Nucleus accumbens (tissue), 56 donors: ENCODE results near the gene PLXNA1.

Experiments used
- DNase-seq, 56 donors: peaks; one replicate each; lab custom pipeline; 2025; lab: John Stamatoyannopoulos, UW

PLXNA1 gene

DNA sequence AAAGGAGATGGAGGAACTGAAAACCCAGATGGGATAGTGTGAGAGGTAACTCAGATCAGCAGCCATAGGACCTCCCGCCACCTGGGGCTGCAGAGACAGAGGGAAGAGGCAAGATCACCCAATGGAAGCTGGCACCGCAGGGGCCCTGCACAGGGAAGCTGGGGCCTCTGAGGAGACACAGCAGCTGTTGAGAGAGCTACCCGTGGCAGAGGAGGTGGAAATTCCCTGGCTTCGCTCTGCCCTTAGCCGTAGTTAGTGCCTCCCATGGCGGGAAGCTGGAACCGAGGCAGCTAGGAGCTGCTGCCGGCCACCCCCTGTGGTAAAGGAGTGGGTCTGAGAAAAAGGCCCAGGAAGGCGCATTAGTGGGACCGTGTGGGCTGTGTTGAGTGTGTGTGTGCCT, 18.0 kb upstream of the PLXNA1 start:
- DNase-seq = no peak

DNA sequence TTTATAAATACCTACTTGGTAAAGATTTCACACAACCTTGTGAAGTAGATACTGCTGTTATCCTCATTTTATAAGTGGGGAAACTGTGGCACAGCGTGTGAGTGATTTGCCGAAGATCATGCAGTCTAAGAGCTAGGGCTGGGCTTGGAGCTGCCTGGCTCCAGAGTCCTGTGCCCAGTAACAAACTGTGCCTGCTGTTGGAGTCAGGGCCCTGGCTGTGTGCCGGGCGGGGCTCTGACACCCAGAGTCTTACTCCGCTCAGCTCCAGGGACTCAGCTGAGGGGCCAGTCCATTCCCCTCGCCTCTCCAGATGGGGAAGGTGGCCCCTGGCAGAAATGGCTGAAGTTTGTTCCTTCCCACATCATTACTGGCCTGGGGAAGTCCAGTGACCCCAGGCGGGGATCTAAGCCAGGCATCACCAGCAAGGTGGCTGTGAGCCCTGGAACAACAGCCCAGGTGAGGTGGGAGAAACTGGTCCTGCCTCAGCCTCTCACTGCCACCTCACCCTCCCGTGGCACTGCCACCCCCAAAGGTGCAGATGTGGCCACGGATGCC, 17.3 kb upstream of the PLXNA1 start:
- DNase-seq = no peak

DNA sequence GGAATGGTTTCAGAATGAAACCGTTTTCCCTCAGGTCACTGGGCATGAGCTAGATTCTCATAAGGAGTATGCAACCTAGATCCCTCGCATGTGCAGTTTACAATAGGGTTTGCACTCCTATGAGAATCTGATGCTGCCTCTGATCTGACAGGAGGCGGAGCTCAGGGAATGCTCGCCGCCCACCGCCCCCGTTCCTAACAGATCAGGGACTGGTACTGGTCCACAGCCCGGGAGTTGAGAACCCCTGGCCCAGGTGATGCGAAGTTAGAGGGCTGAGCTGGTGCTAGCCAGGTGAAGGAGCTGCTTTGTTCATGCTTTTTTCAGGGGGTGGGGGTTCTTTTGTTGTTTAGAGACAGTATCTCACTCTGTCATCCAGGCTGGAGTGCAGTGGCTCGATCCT, 15.5 kb upstream of the PLXNA1 start:
- no peak for DNase-seq

DNA sequence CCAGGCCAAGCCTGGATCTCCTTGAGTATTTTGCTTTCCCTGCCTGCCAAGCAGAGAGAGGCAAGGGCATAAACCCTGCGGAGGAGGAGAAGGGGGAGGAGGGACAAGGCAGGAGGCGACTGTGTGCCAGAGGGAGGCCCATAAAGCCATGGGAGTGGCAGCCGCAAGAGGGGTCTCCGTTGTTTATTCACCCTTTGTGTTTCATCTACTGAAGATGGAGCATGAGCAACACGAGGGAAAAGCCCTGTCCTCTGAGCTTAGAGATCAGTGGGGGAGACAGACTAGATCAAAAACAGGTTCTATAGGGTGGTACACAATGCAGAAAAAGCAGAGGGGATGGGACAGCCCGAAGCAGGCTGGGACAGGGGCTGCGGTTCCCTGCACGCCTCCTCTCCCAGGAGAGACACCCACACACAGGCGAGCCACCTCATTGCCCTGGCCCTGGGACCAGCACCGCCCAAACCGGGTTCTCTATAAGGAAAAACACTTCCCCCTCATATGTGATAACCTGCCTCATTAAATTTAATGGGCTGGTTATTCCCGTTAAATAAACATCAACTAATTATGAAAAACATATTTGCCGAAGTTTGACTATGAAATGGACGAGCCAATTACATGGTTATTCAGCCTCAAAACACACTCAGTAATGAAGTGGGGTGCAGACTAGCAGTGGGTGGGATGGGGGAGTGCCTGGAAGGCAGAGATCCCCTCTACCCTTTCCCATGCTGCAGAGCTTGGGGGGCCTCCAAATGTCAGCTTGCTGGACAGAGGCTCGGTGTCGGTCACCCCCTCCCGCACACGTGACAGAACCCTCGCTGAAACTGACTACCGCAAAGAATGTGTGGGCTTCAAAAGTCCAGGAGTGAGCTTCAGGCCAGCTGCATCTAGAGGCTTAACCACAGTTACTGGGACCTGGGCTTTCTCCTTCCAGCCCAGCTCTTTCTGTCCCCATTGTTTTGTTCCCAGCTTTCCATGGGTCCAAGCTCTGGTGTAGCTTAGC, 14.2 kb upstream of the PLXNA1 start:
- DNase-seq = no peak

DNA sequence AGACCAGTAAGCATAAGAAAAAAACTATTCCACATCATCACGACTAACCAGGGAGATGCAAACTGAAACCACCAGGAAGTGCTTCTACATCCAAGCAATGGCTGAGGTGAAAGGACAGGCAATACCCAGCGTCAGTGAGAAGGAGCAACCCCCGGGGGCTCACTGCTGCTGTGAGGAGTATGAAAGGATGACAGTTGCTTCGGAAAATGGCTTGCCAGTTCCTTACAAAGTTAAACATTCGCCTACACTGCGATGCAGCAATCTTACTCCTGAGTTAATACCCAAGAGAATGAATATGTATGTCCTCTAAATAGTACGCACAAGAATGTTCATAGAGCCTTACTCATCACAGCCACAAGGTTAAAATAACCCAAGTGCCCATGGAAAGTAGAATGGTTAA, 13.3 kb upstream of the PLXNA1 start:
- DNase-seq = peak in 6 of 56 donors; percentile 5 to 31 (median 11)

DNA sequence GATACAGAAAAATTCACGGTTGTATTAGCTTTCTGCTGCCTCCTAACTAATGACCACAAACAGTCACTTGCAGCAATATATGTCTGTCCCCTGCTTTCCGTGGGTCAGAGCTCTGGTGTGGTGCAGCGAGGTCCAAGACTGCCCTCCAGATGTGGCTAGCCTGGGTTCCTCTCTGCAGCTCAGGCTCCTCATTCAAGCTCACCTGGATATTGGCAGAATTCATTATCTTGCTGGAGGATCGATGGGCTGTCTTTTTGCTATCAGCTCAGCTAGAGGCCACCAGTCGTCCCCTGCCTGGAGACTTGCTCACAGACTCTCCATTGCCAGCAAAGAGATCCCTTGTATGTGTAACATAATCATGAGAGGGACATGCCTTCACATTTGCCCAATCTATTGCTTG, 12.8 kb upstream of the PLXNA1 start:
- DNase-seq = no peak

DNA sequence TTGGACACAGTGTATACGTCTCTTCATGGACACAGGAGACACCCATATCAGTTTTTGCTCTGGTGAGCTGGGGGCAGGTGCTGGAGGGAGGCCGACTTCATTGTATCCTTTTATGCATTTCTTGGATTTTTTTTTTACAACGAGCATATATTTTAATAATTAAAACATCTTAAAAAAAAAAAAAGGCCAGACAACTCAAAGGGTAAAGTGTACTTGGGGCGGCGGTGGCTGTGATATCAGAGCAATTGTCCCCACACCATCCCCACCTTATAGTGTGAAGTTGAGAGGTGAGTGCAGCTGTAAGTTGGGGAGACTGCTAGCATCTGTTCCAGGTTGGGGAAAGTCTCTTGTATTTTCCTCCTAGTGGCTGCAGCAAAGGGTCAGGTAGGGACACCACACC, 12.0 kb upstream of the PLXNA1 start:
- no peak for DNase-seq

DNA sequence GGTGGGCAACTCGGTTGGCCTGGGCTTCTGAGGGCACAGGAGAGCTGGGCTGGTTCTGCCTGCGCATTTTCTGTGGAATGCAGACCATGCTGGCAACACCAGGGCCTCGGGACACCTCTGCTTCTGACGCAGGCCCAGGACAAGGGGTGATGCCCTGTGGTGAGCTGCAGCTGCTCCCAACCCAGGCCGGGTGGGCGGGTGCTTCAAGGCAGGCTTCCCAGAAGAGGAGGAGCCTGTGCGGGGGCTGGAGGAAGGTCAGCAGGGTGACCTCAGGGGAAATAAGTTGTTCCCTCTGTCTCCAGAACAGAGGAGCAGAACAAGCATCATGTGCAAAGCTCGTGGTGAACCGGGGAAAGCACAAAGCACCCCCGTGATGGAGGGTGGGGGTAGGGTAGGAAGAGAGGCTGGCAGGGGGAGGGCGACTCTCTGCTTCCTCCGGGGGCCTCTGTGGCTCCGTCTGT, 11.0 kb upstream of the PLXNA1 start:
- peak in 21 of 56 donors; percentile 7 to 61 (median 30) for DNase-seq

DNA sequence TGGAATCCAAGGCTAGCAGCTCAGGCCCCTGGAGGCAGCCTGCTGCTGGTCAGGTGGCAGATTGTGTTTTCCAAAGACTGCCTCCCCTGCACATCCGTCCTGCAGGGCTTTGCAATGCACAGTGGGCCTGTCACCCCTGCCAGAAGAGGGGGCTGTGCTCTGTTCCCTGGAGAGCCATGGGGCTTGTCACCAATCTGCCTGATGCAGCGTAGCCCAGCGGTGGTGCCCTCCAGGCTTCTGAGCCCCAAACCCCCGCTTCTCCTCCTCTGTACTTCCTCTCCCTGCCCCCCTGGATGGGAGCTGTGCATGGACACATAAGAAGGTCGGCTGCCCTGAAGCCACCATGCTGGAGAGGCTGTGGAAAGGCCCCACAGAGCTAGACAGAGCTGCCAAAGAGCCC, 10.0 kb upstream of the PLXNA1 start:
- no peak for DNase-seq

DNA sequence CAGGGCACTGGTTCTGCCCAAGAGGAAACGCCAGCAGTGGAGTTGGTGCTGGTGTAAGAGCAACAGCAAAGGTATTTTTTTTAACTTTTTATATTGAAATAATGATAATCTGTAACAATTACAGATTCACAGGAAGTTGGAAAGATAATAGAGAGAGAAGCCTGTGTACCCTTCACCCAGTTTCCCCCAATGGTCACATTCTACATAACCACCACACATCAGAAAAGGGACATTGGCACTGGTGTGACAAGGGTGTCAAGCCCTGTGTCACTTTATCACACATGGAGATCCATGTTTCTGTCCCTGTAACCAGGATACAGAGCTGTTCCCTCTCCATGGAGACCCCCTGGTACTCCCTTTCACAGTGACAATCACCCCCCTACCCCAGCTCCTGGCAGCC, 9.1 kb upstream of the PLXNA1 start:
- DNase-seq = no peak

DNA sequence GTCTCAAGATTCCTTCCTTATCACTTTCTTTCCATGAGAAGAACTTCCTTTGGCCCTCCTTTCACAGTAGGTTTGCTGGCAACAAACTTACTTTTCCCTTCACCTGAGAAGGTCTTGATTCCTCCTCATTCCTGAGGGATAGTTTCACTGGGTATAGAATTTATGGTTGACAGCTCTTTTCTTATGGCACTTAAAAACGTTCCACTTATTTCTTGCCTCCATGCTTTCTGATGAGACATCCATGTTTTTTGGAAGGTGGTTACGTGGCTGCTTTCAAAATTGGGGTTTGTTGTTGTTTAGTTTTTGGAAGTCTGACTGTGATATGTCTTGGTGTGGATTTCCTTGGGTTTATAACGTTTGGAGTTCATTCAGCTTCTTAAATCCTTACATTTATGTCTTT, 8.2 kb upstream of the PLXNA1 start:
- DNase-seq = no peak

DNA sequence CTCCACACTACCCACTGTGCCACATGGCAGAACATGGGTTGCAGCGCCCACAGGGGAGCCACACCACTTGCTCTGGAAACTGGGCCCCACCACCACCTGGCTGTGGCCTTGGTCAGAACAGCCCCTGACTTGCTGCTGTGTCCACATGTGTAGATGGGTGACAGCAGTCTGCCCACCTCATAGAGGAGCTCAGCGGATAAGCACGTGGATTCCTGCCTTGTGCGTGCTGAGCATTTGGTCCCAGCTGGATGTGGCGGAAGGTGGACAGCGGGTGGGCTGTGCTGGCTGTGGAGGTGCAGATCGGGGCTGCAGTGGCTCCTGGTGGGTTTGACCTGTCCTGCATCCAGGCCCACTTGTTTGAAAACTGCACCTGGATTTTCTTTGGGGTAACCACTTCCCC, 6.0 kb upstream of the PLXNA1 start:
- no peak for DNase-seq

DNA sequence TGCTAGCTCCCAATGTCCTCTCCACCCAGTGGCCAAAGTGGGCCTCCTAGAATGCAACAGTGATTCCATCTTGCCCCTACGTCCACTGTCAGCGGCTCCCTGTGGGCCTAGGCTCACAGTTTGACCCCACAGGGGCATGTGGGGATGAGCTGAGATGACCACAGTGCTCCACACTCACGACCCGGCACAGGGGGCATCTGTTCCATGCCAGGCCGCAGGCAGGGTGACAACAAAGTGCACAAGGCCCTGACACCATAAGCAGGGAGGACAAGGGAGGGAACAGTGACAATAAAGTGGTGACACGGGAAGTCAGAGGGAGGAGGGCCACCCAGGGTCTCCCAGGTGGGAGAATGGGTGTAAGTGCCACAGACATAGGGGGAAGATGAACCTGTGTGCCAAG, 5.1 kb upstream of the PLXNA1 start:
- DNase-seq = no peak

DNA sequence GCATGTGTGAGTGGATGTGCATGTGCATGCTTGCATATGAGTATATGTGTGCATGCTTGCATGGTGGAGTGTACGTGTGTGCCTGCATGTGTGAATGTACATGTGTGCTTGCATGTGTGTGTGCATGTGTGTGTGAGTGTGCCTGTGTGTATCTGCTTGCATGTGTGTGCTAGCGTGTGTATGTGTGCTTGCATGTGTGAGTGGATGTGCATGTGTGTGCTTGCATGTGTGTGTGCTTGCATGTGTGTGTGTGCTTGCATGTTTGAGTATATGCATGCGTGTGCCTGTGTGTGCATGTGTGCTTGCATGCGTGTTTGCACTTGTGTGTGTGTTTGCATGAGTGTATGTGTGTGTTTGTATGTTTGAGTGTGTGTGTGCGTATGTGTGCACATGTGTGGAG, 4.6 kb upstream of the PLXNA1 start:
- no peak for DNase-seq

DNA sequence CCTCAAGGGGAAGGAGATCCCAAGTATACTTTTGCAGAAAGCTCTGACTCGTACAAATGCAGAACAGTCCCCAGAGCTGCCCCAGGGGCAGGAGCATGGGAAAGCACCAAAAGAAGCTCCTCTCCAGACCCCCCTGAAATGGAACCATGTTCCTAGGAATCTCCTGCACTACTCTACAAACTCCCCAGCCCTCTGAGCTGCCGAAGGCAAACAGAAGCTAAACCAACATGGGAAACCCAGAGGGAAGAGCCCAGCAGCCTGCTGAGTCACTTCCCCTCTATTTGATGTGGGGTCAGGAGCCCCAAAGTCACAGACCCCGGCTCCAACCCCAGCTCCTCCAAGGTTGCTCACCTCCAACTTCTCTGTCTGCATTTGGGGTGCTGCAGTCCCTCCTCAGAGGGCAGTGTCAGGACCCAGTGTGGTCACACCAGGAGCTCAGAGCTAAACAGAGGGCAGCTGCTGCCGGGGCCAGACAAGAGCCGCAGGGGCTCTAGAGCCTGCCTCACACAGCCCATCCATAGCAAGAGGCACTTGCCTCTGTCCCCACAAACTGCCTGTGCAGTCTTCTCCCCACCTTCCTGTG, 3.8 kb upstream of the PLXNA1 start:
- DNase-seq = no peak

DNA sequence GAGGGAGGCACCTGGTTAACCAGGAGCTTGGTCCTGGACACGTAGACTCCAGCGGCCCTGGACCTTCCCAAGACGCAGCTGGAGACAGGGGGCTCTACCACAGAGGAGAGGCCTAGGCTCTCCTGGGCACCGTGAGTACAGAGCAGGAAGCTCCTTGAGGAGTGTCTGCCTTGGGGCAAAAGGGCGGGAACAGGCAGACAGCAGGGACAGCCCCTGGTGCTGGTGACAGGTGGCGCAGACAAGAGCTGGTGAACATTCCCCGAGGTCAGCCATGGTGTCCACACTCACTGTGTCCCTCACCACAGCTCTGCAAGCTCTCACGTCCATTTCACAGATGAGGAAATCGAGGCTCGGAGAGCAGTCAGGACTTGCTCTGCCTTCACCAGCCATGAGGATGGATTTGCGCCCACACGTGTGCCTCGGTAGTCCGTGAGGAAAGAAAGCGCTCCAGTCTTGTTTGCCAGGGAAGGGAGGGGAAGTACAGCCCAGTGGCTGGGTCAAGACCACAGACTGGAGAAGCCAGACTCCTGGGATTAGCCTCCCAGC, 2.6 kb upstream of the PLXNA1 start:
- no peak for DNase-seq

DNA sequence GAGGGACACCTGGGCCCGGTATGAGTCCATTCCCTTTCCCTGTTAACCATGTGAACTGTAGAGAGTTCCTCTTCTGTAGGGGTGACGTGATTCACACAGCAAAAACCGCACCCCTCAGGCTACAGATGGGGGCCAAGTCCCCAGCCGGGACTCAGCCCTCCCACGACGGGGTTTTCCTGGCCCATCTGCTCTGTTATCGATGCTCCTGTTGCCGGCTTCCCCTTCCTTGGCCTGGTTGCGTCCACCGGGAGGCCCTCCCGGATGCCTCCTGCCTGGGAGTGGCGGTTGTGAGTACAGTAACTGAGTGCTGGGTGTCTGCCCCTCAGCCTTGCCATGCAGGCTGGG, 817 bp upstream of the PLXNA1 start:
- DNase-seq = peak in 1 of 56 donors; percentile 24

DNA sequence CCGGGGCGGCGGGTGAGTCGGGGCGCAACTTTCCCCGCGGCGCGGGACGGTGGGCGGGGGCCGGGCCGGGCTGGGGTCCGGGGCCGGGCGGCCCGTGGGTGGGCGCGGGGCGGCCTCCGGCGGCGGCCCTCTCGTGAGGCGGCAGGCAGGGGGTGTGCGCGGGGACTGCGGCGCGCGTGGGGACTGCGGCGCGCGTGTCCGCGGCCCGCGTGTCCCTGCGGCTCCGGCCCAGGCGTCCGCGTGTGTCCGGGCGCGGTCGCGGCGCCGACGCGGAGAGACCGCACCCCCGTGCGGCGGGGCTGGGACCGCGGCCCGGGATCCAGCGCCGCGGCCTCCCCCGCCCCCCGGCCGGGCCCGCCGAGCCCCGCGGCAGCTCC, 349 bp downstream of the PLXNA1 start:
- DNase-seq = peak in 4 of 56 donors; percentile 11 to 57 (median 25)

DNA sequence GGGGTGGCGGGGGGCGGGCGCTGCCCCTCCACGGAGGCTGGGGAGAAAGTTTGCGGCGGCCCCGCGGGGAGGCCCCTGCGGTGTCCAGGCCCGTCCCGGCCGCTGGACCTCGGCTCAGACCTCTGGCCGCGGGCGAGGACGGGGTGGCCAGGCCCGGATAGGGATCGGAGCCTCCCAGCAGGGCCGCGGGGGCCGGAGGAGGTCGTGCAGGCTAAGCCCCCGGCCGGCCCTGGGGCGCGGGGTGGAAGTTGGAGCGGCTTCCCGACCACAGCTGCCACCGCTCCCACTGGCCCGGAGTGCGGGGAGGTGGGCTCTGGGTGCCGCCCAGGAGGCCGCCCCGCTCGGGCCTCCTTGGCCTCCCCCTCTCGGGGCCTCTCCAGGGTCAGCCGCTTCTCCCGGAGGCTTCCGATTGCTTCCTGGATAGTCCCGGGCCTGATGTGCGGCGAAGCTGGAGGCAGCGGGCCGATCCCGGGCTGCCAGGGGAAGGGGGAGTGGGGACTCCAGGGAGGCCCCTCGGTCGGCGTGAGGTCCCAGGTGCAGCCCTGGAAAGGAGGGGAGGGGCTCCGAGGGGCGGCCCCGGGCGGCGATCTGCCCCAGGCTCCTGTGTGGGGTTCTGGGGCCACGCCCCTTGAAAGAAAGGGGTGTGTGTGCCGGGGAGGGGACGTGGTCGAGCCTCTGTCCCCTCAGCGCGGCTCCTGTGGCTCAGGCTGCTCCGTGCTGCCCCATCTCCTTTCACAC, 907 bp downstream of the PLXNA1 start:
- peak in 5 of 56 donors; percentile 6 to 43 (median 28) for DNase-seq

DNA sequence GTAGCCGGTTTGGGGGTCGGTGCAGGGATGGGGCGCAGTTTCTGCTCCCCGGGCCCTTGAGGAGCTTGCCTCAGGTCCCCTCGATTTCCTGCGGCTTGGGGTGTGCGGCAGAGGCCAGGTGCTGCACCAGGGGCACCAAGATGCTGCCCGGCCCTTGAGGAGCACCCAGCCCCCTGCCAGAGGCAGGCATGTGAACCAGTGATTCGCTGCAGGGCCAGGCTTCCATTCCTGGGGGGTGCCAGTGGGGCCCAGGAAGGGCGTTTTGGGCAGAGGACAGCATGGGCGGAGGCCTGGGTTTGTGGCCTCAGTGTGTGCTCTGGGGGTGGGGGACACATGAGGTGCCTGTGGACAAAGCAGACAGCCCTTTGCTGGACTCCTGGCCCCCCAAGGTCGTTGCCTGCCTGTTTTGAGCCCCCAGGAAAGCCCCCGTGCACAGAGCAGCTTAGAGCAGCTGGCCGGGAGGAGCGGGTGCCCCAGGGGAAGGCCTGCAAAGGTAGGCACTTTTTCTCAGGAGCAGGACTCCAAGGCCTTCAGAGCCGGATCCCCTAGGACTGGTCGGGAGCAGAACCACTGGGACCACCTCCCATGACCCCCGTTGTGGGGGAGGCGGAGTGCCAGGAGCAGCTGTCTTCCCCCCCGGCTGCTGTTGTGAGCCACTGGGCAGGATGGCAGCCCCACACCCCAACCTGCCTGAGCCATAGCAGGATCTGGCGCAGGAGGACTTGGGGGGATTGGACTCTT, 1.6 kb downstream of the PLXNA1 start:
- no peak for DNase-seq
